ENCODE measurements around the gene RBPMS2. TPM values are rescaled to one million over a fixed set of nuclear protein-coding genes. Genes with fewer than 3 reads are reported as not detected.

Gene RBPMS2
- total and polyA plus RNA-seq, 2 donors (not counting 1 experiment from before 2014, with no cell fraction given) = 0.47 to 0.63 TPM

- CTCF ChIA-PET = interaction anchor here (2.0 kb wide), 1 partner anchor 21 kb away, joined by 6 read pairs; no protein-coding TSS in a partner anchor
Observed at GRCh38 chr15:64791401-64791800, 16.0 kb upstream of the RBPMS2 start.

GRCh38 chr15:64783796-64784195 is 8.4 kb upstream of the RBPMS2 start:
- 93% methylated on average over 3 of the region's 4 CpGs for WGBS (ENCODE audit: insufficient coverage)
- CTCF ChIA-PET = interaction anchor here (1.8 to 3.3 kb wide), 2 partner anchors 26 to 54 kb away, joined by 5 to 17 read pairs; no protein-coding TSS in a partner anchor

More at GRCh38 chr15:64791401-64791800, 16.0 kb upstream of the RBPMS2 start:
- ATAC-seq (ENCODE audit: low read depth) (no peak), DNase-seq (no peak)
- H3K9me3 Mint-ChIP-seq (ENCODE audit: insufficient read depth) = no peaks in the 10 kb centered on the region
- H3K9ac ChIP-seq (ENCODE audit: low read length) = no peak overlapping the region
- no peaks in the 10 kb centered on the region for H3K36me3 ChIP-seq (replicated peaks in 1 of 2; ENCODE audit: control extremely low read depth in 1 of 2, control insufficient read depth in 1 of 2, extremely low read depth in 1 of 2, insufficient read depth in 2 of 2, low read length in 1 of 2)
- H3K4me1 Mint-ChIP-seq = no peaks in the 10 kb centered on the region
- H3K4me2 ChIP-seq (replicated peaks; ENCODE audit: low read depth, low read length, poor library complexity, severe bottlenecking) = no peak overlapping the region
- H3K27ac Mint-ChIP-seq = no peak overlapping the region
- H2AFZ ChIP-seq (ENCODE audit: insufficient read depth, low read depth, low read length, poor library complexity, severe bottlenecking) = no peak overlapping the region
- H3K79me2 ChIP-seq (ENCODE audit: control insufficient read depth, insufficient read depth, low read length) = no peaks in the 10 kb centered on the region
- no peaks in the 10 kb centered on the region for H3K9me3 ChIP-seq (ENCODE audit: control extremely low read depth in 1 of 3, control insufficient read depth in 2 of 3, insufficient read depth in 1 of 3, low read length in 2 of 3)
- no peak overlapping the region for H3K27ac ChIP-seq (ENCODE audit: low read length in 2 of 2)
- TF ChIP-seq CTCF (IDR thresholded peaks at IDR 0.05) (no peak), EZH2 (IDR thresholded peaks at IDR 0.05; ENCODE audit: borderline replicate concordance, insufficient read depth, low read depth, low read length, poor library complexity, severe bottlenecking) (no peak)
- 66% methylated on average over 2 of the region's 4 CpGs for WGBS (ENCODE audit: insufficient coverage)
- H3K4me3 ChIP-seq (ENCODE audit: control extremely low read depth in 1 of 5, extremely low read depth in 1 of 5, insufficient read depth in 1 of 5, low read depth in 2 of 5, low read length in 4 of 5) = no peak overlapping the region
- H3K27me3 Mint-ChIP-seq = no peaks in the 10 kb centered on the region
- no peak overlapping the region for H3K4me3 Mint-ChIP-seq
- no peaks in the 10 kb centered on the region for H3K4me1 ChIP-seq (ENCODE audit: control insufficient read depth in 2 of 2, insufficient read depth in 2 of 2, low read length in 2 of 2)
- POLR2A ChIA-PET = no interaction called here
- H4K20me1 ChIP-seq (ENCODE audit: control insufficient read depth, insufficient read depth, low read length, poor library complexity, severe bottlenecking) = no peaks in the 10 kb centered on the region
- H3K27me3 ChIP-seq (replicated peaks in 1 of 4; ENCODE audit: control extremely low read depth in 1 of 4, control insufficient read depth in 3 of 4, insufficient read depth in 4 of 4, low read length in 3 of 4) = no peaks in the 10 kb centered on the region
- intact Hi-C loops (cut with micrococcal nuclease) = no loop called here

More at GRCh38 chr15:64783796-64784195, 8.4 kb upstream of the RBPMS2 start:
- no peak overlapping the region for H2AFZ ChIP-seq (ENCODE audit: insufficient read depth, low read depth, low read length, poor library complexity, severe bottlenecking)
- no peaks in the 10 kb centered on the region for H3K9me3 ChIP-seq (ENCODE audit: control extremely low read depth in 1 of 3, control insufficient read depth in 2 of 3, insufficient read depth in 1 of 3, low read length in 2 of 3)
- H3K4me3 ChIP-seq (ENCODE audit: control extremely low read depth in 1 of 5, extremely low read depth in 1 of 5, insufficient read depth in 1 of 5, low read depth in 2 of 5, low read length in 4 of 5) = no peak overlapping the region
- no peaks in the 10 kb centered on the region for H3K36me3 ChIP-seq (replicated peaks in 1 of 2; ENCODE audit: control extremely low read depth in 1 of 2, control insufficient read depth in 1 of 2, extremely low read depth in 1 of 2, insufficient read depth in 2 of 2, low read length in 1 of 2)
- Mint-ChIP-seq H3K27ac (no peak overlapping the region), H3K9me3 (ENCODE audit: insufficient read depth) (no peaks in the 10 kb centered on the region), H3K4me3 (no peak overlapping the region), H3K27me3 (no peaks in the 10 kb centered on the region), H3K4me1 (peaks cover 10% of the 10 kb centered on the region)
- TF ChIP-seq CTCF (IDR thresholded peaks at IDR 0.05) = no peak
- no peak for TF ChIP-seq EZH2 (IDR thresholded peaks at IDR 0.05; ENCODE audit: borderline replicate concordance, insufficient read depth, low read depth, low read length, poor library complexity, severe bottlenecking)
- H3K27me3 ChIP-seq (replicated peaks in 1 of 4; ENCODE audit: control extremely low read depth in 1 of 4, control insufficient read depth in 3 of 4, insufficient read depth in 4 of 4, low read length in 3 of 4) = peaks cover 0 to 5% (median 0%) of the 10 kb centered on the region in 4 experiments
- H3K4me2 ChIP-seq (replicated peaks; ENCODE audit: low read depth, low read length, poor library complexity, severe bottlenecking) = no peak overlapping the region
- intact Hi-C loops (cut with micrococcal nuclease) = no loop called here
- no peak overlapping the region for H3K9ac ChIP-seq (ENCODE audit: low read length)
- H3K79me2 ChIP-seq (ENCODE audit: control insufficient read depth, insufficient read depth, low read length) = no peaks in the 10 kb centered on the region
- H4K20me1 ChIP-seq (ENCODE audit: control insufficient read depth, insufficient read depth, low read length, poor library complexity, severe bottlenecking) = no peaks in the 10 kb centered on the region
- no peak overlapping the region for H3K27ac ChIP-seq (ENCODE audit: low read length in 2 of 2)
- POLR2A ChIA-PET = interaction anchor here (0.6 kb wide), 1 partner anchor 73 kb away, joined by 4 read pairs; no protein-coding TSS in a partner anchor
- DNase-seq (no peak), ATAC-seq (ENCODE audit: low read depth) (no peak)
- peaks cover 5 to 16% of the 10 kb centered on the region in 2 donors for H3K4me1 ChIP-seq (ENCODE audit: control insufficient read depth in 2 of 2, insufficient read depth in 2 of 2, low read length in 2 of 2)

All from B cell (primary cell).